Activated CD8-positive, alpha-beta memory T cell treated with anti-CD3 and anti-CD28 coated beads, Interleukin-2, amount 50 U/mL, for 48 hours (primary cell): ENCODE results near the gene IFITM10.

Experiments
- DNase-seq: peaks from one replicate; pipeline ENCODE4 v3.0.0-alpha.2; 2020

Gene IFITM10

GRCh38 chr11:1736447-1736992, 13.9 kb downstream of the IFITM10 start:
- DNase-seq: no peak

- no peak for DNase-seq
Observed at GRCh38 chr11:1735271-1735670, 15.1 kb downstream of the IFITM10 start.

- DNase-seq: no peak
Observed at GRCh38 chr11:1734641-1735081, 15.7 kb downstream of the IFITM10 start.

GRCh38 chr11:1733716-1734640, 16.4 kb downstream of the IFITM10 start:
- no peak for DNase-seq

GRCh38 chr11:1733009-1733715, 17.2 kb downstream of the IFITM10 start:
- no peak for DNase-seq

GRCh38 chr11:1732418-1733008, 17.9 kb downstream of the IFITM10 start:
- DNase-seq: no peak

GRCh38 chr11:1731451-1732059, 18.8 kb downstream of the IFITM10 start:
- no peak for DNase-seq

GRCh38 chr11:1730059-1730629, 20.3 kb downstream of the IFITM10 start:
- no peak for DNase-seq

GRCh38 chr11:1729692-1730011, 20.7 kb downstream of the IFITM10 start:
- DNase-seq: no peak

GRCh38 chr11:1728931-1729691, 21.3 kb downstream of the IFITM10 start:
- DNase-seq: peak; percentile 68

GRCh38 chr11:1728301-1728700, 22.1 kb downstream of the IFITM10 start:
- no peak for DNase-seq

GRCh38 chr11:1727861-1728260, 22.5 kb downstream of the IFITM10 start:
- DNase-seq: no peak

- no peak for DNase-seq
Observed at GRCh38 chr11:1727096-1727690, 23.2 kb downstream of the IFITM10 start.

- no peak for DNase-seq
Observed at GRCh38 chr11:1719781-1720180, 30.6 kb downstream of the IFITM10 start.

- DNase-seq: no peak
Observed at GRCh38 chr11:1718326-1718725, 32.1 kb downstream of the IFITM10 start.

GRCh38 chr11:1717745-1718144, 32.6 kb downstream of the IFITM10 start:
- DNase-seq: no peak

- no peak for DNase-seq
Observed at GRCh38 chr11:1714908-1715885, 35.2 kb downstream of the IFITM10 start.

- DNase-seq: peak; percentile 41
Observed at GRCh38 chr11:1708716-1709115, 41.7 kb downstream of the IFITM10 start.

- no peak for DNase-seq
Observed at GRCh38 chr11:1707751-1708150, 42.6 kb downstream of the IFITM10 start.
